ENCODE results near the gene RMC1. TPM values are rescaled to one million over a fixed set of nuclear protein-coding genes. Genes with fewer than 3 reads are reported as not detected.
"Not testable (repeated sequence)": the region's sequence is repeated elsewhere in the genome, so short reads cannot be mapped to it uniquely, and the experiment has no call there.

Gene RMC1
- total RNA-seq, 1 donor from 2014 or later = 18.1 TPM

GRCh38 chr18:23574611-23575308 lies 71.4 kb downstream of the RMC1 start:
- intact Hi-C loops (cut with DNase I) = no loop called here
- no peak for DNase-seq (ENCODE audit: low spot score)

DNA sequence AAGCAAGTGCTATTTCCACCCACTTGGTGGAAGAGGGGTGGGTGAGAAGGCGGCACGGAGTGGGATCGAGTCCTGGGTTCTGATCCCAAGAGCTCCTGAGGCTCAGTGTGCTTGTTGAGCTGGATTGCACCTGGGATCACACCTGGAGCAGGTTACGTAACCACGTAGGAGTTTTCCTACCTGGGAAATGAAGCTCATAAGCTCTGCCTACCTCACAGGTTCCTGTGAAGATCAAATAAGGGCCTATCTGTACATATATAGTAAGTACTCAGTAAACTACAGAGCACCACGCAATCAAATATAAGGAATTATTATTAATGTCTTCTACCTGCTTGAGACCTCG lies 72.0 kb downstream of the RMC1 start:
- intact Hi-C loops (cut with DNase I) = no loop called here
- DNase-seq (ENCODE audit: low spot score) = no peak

DNA sequence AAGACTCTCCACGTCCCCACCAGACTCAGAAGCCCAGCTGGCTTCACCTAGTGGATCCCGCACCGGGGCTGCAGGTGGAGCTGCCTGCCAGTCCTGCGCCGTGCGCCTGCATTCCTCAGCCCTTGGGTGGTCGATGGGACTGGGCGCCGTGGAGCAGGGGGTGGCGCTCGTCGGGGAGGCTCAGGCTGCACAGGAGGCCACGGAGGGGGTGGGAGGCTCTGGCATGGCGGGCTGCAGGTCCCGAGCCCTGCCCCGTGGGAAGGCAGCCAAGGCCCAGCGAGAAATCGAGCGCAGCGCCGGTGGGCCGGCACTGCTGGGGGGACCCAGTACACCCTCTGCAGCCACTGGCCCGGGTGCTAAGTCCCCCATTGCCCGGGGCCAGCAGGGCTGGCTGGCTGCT lies 74.2 kb downstream of the RMC1 start:
- intact Hi-C loops (cut with DNase I) = not testable (repeated sequence)

DNA sequence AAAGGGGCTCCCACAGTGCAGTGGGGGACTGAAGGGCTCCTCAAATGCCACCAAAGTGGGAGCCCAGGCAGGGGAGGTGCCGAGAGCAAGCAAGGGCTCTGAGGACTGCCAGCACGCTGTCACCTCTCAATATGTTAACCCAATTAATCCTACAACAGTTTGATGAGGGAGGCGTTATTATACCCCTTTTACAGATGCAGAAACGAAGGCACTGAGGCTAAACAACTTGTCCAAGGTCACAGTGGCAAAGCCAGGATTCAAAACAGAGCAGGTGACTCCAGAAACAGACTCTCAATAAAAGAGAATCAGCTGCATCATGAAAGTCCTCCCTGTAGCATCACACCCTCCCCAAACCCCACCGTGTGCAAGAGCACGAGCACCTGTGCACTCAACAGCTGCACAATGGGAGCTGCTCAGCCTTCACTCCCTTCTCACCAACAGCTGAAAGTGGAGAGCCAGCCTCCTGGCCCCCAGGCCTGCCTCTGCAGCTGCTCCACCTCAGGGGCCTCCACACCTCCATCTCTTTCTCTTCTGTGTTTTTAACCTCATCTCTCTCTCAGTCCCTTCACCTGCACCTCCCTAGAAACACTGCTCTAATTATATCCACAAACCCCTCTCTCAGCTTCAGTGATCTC lies 74.9 kb downstream of the RMC1 start:
- intact Hi-C loops (cut with DNase I) = no loop called here
- no peak for DNase-seq (ENCODE audit: low spot score)

More for the DNA sequence above, 74.2 kb downstream of the RMC1 start:
- DNase-seq (ENCODE audit: low spot score) = not testable (repeated sequence)

DNA sequence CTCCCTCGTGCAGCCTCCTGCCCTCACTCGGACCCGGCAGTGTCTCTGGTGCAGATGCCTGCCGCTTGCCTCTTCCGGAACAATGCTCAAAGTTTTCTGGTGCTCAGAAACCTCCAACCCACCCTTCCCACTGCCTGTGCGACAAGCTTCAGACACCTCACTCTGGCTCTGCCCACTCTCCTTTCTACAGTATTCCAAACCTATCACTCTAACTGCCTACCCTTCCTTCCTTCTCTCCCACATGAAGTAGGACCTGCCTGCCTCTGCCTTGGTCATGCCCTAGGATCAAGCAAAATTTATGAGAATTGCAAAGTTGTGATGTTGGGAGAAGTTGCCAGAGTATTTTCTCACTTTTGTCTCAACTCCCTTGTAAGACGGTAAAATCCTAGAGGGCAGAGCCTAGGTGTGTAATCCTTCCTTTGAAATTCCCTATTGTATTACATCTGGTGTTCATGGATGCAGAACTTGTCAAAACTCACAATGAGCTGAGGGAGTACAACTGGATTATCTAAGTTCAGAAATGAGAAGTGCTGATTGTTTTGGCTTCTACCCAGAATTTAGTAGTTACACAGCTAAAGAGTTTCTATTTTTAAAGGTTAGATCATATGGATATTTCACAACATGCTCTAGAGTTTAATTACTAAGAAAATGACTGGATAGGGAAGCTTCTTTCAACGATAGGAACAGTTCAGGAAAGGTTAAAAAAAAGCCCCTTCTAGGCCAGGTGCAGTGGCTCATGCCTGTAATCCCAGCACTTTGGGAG lies 75.8 kb downstream of the RMC1 start:
- intact Hi-C loops (cut with DNase I) = no loop called here

DNA sequence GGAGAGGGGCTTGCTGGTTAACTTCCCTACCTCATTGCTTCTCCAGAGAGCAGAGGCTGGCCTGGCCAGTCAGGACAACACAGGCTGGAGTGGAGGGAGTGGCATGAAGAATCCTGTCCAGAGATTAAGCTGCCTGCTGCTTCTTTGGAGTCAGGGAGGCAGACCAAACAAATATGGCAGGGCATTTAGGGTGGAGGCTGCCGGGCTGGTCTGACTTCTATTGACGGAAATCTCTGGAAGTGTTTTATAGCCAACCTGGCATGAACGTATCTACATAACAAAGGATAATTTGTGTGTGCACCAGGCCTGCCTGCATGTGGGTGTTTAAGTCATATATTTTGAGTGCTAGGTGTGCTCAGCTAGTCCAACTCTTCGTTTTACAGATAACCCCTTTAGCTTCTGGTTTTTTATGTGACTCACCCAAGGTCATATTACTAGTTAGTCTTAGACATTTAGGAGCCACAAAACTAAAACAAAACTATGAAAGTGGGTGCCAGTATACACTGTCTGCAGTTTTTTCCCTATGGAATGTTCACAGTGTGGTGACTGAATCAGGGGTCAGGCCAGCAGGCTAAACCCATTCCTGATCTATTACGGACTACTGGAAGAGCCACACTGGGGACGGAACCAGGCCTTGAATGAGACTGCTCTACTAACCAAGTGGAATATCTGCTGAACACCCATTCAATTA lies 77.5 kb downstream of the RMC1 start:
- intact Hi-C loops (cut with DNase I) = no loop called here
- DNase-seq (ENCODE audit: low spot score) = no peak

More for the DNA sequence above, 75.8 kb downstream of the RMC1 start:
- DNase-seq (ENCODE audit: low spot score) = no peak

Other genes starting within 250 kb of the RMC1 start
- 68.4 TPM for gene RIOK3, start 50.2 kb upstream of the RMC1 start, total RNA-seq
- 16.0 TPM for gene NPC1, start 83.0 kb downstream of the RMC1 start, total RNA-seq
- gene ANKRD29, start 159.4 kb downstream of the RMC1 start, total RNA-seq = 3.9 TPM
- 3.0 TPM for gene LAMA3, start 185.9 kb downstream of the RMC1 start, total RNA-seq

All from cardiac septum (tissue), 1 donor.